ENCODE data around the gene SLC36A3.

DNA sequence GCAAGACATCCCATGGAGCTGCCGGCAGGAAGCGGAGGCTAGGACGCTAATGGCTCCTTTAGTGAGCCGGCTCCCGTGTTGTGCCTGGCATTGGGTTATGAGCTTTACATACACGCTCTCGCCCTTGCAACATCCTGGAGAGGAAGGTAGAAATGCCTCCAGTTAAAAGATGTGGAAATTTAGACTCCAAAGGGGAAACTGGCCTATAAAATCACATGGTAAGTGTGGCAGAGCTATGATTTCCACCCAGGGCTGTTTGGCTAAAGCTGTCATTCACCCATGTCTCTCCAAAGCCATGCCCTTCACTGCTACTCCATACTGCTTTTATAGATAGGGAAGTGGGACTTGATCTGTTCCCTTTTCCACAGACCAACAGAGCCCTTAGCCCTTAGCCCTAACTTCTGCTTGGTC is 45.4 kb downstream of the SLC36A3 start:
- TF ChIP-seq, protein P1, sequence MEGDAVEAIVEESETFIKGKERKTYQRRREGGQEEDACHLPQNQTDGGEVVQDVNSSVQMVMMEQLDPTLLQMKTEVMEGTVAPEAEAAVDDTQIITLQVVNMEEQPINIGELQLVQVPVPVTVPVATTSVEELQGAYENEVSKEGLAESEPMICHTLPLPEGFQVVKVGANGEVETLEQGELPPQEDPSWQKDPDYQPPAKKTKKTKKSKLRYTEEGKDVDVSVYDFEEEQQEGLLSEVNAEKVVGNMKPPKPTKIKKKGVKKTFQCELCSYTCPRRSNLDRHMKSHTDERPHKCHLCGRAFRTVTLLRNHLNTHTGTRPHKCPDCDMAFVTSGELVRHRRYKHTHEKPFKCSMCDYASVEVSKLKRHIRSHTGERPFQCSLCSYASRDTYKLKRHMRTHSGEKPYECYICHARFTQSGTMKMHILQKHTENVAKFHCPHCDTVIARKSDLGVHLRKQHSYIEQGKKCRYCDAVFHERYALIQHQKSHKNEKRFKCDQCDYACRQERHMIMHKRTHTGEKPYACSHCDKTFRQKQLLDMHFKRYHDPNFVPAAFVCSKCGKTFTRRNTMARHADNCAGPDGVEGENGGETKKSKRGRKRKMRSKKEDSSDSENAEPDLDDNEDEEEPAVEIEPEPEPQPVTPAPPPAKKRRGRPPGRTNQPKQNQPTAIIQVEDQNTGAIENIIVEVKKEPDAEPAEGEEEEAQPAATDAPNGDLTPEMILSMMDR (IDR thresholded peaks at IDR 0.05), result no peak
- TF ChIP-seq POLR2A (IDR thresholded peaks at IDR 0.05) (no peak), POLR2AphosphoS5 (IDR thresholded peaks at IDR 0.05) (no peak)
